ENCODE results near the gene ZNF350.

GRCh38 chr19:52010674-52011073, 24.0 kb upstream of the ZNF350 start:
- TF ChIP-seq POLR2A (IDR thresholded peaks at IDR 0.05; ENCODE audit: low read depth, low read length): no peak
- no peak for TF ChIP-seq PAX5 (IDR thresholded peaks at IDR 0.05; ENCODE audit: insufficient read depth, low read length, severe bottlenecking)
- no peak for TF ChIP-seq POLR2AphosphoS5 (IDR thresholded peaks at IDR 0.05; ENCODE audit: low read depth, low read length)
- no peak for TF ChIP-seq POU2F2 (IDR thresholded peaks at IDR 0.05; ENCODE audit: low read depth, low read length)
- TF ChIP-seq SPI1 (IDR thresholded peaks at IDR 0.05; ENCODE audit: low read depth, low read length): no peak
- TF ChIP-seq TAF1 (IDR thresholded peaks at IDR 0.05; ENCODE audit: low read depth, low read length): no peak
